GM18507 (cell line): ENCODE measurements around the gene NPIPA5.
"Not testable (repeated sequence)": the region's sequence is repeated elsewhere in the genome, so short reads cannot be mapped to it uniquely, and the experiment has no call there.

Experiments
- DNase-seq: peaks from one replicate; pipeline ENCODE4 v3.0.0; 2011; ENCODE audit warnings: low read depth; ENCODE audit not compliant: insufficient read length; ENCODE audit errors: extremely low spot score
- FAIRE-seq: peaks from 2 replicates; lab custom pipeline; 2011; peaks lifted over from hg19 to GRCh38; lab: Jason Lieb, UNC

The NPIPA5 gene

DNA sequence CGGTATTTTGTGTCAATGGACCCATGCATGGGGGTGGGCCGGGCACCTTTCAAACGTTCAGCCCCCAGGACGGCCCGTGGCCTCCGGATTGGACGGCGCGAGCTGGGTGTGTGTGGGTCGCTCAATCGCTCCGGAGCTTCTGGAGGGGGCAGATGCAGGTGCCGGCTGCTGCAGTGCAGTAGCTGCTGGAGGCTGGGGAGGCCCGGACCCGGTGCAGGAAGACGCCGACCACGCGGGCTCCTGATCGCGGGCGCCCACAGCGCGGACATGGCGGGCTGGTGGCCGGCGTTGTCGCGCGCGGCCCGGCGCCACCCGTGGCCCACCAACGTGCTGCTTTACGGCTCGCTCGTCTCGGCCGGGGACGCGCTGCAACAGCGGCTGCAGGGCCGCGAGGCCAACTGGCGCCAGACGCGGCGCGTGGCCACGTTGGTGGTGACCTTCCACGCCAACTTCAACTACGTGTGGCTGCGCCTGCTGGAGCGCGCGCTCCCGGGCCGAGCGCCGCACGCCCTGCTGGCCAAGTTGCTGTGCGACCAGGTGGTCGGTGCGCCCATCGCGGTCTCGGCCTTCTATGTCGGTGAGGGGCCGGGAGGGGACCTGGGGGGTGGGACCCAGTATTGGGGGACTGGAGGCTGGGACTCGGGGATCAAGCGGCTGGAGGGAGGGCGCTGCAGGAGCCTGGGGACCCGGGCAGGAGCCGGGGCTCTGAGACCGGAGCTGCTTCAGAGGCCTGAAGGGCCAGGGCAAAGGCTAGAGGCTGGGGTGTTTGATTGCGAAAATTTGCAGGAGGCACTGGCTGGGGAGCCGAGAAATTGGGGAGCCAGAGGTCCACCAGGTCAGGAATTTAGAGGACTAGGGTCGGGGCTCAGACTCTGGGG, 17.8 kb upstream of the NPIPA5 start, which contains the start of gene MPV17L:
MPV17L (plus strand) TSS at position 124 of the 878 bp plus-strand sequence; CDS start at position 268, 144 bp downstream.
- FAIRE-seq, result not testable (repeated sequence)

DNA sequence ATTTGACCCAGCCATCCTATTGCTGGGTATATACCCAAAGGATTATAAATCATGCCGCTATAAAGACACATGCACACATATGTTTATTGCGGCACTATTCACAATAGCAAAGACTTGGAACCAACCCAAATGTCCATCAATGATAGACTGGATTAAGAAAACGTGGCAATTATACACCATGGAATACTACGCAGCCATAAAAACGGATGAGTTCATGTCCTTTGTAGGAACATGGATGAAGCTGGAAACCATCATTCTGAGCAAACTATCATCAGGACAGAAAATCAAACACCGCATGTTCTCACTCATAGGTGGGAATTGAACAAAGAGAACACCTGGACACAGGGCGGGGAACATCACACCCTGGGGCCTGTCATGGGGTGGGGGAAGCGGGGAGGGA, 14.9 kb upstream of the NPIPA5 start:
- FAIRE-seq, DNase-seq: not testable (repeated sequence)

More for the DNA sequence above, 17.8 kb upstream of the NPIPA5 start, which contains the start of gene MPV17L:
- not testable (repeated sequence) for DNase-seq

DNA sequence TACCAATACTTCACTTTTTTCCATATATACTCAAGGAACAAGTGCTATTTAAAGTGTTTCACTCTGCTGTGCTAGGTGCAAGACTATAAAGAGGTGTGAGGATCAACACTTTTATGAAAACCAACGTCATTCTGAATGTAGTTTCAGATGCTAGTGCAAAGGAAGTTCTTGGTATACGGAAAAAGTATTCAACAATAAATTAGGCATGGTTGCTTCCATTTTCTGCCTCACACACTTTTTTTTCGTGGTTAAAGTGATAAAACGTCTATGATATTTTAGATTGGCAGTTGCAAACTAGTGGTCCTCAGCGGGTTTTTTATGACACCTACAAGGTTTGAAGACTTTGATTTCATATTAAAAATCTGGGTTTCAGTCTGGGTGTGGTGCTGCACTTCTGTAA, 11.8 kb upstream of the NPIPA5 start:
- FAIRE-seq, DNase-seq: not testable (repeated sequence)

DNA sequence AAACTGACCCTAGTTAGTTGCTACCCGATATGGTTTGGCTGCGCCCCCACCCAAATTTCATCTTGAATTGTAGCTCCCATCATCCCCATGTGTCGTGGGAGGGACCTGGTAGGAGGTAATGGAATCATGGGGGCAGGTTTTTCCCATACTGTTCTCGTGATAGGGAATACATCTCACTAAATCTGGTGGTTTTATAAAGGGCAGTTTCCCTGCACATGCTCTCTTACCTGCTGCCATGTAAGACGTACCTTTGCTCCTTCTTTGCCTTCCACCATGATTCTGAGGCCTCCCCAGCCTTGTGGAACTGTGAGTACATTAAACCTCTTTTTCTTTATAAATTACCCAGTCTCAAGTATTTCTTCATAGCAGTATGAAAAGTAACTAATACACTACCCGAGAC, 10.0 kb upstream of the NPIPA5 start:
- FAIRE-seq, result not testable (repeated sequence)

DNA sequence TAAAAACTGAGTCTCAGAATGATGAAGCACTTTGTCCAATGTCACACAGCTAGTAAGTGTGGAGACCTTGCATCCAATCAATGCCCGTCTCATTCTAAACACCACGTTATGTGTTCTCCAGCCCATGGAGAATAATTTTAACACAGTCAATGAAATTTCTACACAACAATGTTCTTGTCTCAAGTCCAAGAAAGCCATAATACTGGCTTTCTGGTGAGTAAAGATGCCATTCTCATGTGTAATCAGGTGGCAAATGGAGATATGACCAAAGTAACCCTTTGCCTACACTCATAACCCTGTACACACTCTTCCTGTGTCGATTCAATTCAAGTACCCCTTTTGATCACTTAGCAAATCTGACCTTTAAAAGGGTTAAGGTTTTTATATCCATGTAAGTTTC, 4.7 kb upstream of the NPIPA5 start:
- DNase-seq, FAIRE-seq: not testable (repeated sequence)

More for the DNA sequence above, 10.0 kb upstream of the NPIPA5 start:
- DNase-seq, result not testable (repeated sequence)

DNA sequence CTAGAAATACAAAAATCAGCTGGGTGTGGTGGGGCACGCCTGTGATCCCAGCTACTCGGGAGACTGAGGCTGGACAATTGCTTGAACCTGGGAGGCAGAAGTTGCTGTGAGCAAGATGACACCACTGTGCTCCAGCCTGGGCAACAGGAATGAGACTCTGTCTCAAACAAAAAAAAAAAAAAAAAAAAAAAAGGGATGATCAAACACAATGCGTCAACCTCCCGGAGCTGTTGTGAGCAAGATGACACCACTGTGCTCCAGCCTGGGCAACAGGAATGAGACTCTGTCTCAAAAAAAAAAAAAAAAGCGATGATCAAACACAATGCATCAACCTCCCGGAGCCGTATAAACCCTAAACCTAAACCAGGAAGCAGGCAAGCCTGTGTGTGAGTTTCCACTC, 20.6 kb downstream of the NPIPA5 start:
- FAIRE-seq, result not testable (repeated sequence)

DNA sequence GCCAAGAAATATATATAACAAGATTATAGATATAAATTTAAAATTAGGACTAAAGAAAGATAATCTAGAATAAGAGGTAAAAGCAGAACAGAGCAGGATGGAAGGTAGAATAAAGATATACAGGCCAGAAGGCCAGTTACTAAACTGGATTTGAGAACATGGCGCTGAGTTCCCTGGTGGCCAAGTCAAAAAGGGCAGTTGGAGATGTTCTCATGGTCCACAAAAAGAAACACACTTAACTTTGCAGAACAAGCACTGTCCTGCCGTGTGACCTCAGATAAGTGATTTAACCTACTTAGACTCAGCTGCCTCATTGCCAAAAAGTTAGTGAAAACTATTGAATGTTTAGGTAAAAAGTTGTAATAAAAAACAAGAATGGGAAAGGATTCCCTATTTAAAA, 23.2 kb downstream of the NPIPA5 start:
- not testable (repeated sequence) for FAIRE-seq, DNase-seq

More for the DNA sequence above, 20.6 kb downstream of the NPIPA5 start:
- DNase-seq, result not testable (repeated sequence)

DNA sequence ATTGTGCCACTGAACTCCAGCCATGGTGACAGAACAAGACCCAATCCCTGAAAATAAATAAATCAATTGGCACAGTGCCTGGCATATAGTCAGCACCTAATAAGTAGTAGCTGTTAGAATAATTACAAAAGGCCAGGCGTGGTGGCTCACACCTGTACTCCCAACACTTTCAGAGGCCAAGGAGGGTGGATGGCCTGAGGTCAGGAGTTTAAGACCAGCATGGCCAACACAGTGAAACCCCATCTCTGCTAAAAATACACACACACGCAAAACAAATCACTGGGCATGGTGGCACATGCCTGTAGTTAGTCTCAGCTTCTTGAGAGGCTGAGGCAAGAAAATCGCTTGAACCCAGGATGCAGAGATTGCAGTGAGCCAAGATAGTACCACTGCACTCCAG, 25.2 kb downstream of the NPIPA5 start:
- not testable (repeated sequence) for DNase-seq, FAIRE-seq

DNA sequence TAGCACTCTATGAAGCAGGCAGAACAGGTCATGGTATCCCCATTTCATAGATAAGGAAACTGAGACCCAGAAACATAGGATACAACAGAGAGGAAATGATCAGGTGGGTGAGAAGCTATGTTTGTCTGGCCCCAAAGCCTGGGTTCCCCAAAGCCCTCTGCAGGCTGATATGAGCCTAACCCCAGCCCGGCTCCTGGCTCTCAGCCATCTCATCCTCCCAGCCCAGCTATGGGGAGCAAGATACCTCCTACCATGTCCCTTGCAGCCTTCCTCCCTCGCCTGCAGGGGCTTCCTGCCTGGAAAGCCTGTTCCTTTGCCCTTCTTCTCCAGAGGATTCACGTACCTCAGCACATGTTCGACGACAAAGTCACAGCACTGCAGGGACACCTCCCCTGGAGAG, 26.3 kb downstream of the NPIPA5 start:
- not testable (repeated sequence) for FAIRE-seq, DNase-seq

DNA sequence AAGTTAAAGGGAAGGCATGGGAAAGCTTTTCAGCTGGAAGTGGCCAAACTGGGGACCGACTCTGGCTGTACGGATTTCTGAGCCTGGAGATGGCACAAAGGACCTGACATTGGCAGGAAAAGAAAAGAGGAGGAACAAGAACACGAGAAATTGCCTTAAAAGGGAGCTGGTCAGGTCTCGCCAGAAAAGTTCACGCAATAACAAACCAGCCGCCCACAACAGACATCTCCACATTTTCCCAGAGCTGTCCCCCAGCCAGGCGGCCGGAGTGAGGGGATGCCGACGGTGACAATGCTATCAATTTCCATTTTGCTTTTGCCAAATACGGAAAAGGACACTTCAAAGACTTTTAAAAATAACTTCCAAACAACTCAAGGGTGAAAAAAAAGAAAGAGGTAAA, 26.8 kb downstream of the NPIPA5 start:
- not testable (repeated sequence) for FAIRE-seq, DNase-seq

DNA sequence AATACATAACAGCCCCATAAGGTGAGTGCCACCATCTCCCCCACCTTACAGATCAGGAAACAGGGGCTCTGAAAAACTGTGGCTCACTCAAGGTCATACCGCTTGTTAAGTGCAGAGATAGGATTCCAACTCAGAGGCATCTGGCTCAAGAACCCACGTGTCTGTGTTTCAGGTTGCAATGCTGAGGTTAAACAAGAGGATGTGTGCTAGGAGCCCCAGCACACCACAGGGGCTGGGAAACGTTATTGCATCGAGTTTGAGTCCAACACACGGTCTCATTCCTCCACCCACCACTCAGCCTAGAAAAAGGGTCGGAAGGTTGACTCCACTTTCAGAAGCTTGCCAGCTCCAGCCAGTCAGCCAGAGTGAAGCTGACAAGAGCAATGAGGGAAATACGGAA, 29.4 kb downstream of the NPIPA5 start:
- not testable (repeated sequence) for DNase-seq, FAIRE-seq

DNA sequence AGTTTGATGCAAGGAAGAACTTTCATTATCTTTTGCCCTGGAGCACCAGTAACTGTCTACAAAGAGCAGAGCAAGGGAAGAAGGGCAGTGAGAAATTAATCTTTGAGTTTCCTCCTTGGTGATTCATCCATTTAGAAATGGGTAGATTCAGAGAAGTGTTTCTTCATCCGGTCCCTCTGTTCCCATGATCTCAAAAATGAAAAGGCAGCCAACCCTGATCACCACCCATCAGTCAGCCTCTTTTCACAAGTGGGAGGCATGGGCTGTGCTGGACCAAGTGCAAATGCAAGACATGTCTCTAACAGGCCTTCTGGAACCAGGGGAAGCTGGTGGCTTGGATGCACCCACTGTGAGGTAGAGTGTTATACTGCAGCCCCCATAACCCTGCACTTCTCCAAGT, 35.8 kb downstream of the NPIPA5 start:
- not testable (repeated sequence) for FAIRE-seq, DNase-seq

DNA sequence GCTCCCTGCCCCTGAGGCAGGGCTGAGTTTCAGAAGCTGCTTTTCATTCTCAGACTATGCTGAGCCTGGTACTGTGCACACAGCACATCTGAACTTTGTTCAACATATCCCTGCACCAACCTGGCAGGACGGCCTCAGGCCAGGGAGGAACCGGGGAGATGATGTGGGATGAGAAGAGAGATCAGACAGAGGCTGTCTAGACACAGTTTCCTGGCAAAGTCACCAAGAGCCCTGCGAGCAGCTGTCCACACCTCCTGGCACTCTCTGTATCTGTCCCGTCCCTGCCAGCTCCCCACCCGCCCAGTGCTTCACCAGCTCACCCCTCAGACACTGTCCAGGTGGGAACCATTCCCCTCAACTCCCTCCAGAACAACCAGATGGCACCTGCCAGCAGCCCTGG, 39.1 kb downstream of the NPIPA5 start:
- not testable (repeated sequence) for DNase-seq, FAIRE-seq

DNA sequence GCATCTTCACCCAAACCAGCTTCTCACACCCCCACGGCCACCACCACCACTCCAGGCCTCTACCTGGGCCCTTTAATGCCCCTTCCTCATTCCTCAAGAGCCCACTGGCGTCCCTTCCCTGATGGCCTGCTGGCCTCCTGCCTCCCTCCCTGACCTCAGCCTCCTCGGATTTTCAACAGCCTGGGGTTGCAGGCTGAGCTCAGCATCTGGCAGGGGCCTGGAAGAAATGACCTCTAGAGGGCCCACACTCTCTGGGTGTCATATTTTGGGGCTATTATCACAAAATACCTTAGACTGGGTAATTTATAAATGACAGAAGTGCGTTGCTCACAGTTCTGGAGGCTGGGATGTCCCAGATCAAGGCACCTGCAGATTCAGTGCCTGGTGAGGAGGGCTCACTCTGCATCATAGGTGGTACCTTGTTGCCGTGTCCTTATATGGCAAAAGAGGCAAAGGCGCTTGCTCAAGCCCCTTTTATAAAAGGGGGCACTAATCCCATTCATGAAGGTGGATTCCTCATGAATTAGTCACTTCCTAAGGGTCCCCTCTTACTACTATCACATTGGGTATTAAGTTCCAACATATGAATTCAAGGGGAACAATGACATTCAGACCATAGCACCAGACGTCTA, 40.0 kb downstream of the NPIPA5 start:
- FAIRE-seq, DNase-seq: not testable (repeated sequence)

DNA sequence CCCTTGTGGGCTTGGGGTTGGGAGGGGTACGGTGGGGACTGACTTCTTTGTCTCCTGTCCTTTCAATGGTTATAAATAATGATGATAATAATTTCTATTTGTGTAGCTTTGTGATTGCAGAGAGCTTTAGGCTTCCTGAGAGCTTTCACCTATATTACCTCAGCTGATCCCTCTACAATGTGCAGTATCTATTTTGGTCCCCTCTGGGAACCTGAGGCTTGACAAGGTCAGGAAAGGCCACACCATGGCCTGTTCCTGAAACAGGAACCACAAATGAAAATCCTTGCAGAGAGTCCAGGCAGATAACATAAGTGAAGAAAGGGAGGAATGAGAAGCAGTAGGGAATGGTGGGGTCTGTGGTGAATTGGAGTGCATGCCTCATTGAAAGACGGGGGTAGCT, 42.5 kb downstream of the NPIPA5 start:
- FAIRE-seq, DNase-seq: not testable (repeated sequence)

DNA sequence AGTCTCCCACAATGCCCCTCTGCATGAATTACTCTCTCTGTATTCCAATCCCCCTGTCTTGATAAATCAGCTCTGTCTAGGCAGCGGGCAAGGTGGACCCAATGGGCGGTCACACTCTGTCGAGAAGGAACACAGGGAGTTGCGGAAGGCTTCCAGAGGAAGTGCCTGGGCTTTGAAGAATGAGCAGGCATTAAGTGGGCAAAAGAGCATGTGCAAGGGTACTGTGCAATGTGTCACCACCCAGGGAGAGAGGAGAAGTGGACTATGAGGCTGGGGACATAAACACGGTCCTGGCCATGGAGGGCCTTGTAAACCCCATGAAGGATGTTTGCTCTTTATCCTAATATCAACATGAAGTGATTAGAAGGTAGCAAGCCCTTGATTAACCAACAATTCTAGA, 44.1 kb downstream of the NPIPA5 start:
- FAIRE-seq, result not testable (repeated sequence)

DNA sequence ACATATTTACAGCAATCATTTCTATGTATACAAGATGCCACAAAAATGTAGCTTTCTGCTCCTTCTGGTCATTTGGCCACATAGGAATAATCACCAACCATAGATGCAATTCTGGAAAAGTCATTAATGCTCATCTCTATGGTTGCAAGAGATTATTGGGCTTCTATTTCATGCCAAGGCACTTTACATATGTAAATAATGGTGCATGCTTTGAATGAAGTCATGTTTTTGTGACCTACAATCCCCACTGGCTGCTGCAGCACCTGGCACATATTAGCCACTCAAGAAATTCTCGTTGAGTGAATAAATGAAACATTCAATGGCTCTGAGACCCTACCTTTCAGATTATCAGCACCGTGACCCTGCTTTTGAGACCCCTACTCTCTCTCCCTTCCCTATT, 47.1 kb downstream of the NPIPA5 start:
- not testable (repeated sequence) for DNase-seq, FAIRE-seq

More for the DNA sequence above, 44.1 kb downstream of the NPIPA5 start:
- not testable (repeated sequence) for DNase-seq

DNA sequence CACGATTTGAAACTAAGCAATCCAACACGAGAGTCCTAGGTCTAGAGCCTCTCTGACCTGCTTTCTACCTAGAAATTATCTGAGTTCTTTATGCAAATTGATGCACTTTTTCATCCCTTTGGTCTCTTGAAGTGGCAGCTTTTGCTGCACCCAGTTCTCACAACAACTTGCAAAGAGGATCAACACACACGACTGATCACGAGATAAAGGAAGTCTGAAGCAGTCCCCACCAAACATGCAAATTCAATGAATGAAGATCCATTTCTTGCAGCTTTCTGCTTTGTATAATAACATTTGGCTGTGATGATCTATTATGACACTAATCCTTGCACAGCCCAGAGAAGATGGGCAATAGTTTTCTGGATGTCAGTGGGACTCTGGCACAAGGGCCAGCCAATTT, 53.1 kb downstream of the NPIPA5 start:
- FAIRE-seq, DNase-seq: not testable (repeated sequence)

DNA sequence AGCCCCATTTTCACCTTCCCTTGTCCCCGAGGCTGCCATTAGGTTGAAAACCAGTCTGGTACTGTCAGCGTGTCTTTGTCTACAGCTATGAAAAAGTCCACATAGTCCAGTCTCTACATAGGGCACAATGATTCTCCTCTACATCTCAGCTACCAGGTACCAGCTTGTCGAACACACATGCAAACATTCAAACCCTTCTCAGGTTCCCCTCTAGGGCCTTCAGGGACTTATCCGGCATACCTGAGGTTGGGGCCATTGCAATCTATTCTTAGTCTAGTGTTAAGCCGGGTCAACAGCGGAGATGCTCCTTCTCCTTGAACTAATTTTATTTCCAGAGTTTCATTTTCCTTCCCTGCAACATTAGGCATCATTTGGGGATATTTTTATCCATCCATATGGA, 54.7 kb downstream of the NPIPA5 start:
- not testable (repeated sequence) for FAIRE-seq, DNase-seq

DNA sequence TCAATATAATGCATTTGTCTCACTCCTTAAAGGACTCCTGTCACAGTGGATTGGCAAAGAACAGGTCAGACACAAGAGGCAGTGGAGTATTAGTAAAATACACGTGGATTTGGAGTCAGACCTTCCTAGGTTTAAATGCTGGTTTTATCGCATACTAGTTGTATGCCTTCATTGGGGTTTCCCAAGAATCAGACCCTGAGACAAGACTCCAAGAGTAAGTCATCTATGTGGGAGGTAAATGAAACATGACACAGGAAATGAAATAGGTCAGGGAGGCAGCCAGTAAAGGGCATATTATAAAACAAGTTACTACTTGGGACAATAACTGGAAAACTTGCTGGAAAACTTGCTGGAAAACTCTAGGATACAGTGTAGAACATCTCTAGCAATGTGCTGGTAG, 56.9 kb downstream of the NPIPA5 start:
- DNase-seq, FAIRE-seq: not testable (repeated sequence)
